ENCODE data around the gene ETFDH. TPM values are rescaled to one million over a fixed set of nuclear protein-coding genes. Genes with fewer than 3 reads are reported as not detected.

Gene ETFDH
- total RNA-seq, 1 experiment from 2014 or later: 12.4 TPM

DNA sequence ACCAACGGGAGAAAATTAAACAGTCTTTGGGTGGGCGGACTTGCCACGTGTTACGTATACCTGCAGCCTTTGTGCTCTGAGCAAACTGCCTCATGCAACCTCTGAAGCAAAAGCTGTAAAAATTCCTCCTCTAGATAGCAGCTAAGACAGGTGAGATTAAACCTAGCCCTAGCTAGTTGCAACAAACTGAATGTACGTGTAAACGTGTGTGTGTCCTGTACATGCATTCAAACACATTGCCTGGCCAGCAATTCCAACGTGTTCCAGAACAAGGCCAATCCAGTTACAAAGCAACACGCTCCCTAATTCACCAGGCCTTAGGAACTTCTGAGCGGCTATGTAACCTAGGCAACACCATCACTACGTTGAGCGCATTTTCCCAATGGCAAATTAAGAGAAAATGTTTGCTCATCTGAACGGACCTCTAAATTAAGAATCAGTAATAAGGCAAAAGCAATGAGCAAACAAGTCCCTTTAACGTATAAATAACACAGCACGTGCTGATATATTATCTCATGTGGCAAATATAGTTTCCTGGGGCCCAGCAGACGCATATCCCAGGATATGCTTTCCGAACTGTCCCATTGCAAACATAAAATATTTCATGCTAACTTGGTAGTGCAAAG lies 50.3 kb downstream of the ETFDH start (continued):
- TF ChIP-seq MXD4 (CRISPR knock-in tag; IDR thresholded peaks at IDR 0.05; ENCODE audit: borderline replicate concordance) (no peak), ZNF138 (CRISPR knock-in tag; conservative IDR thresholded peaks at IDR 0.05) (no peak), NR2C2 (CRISPR knock-in tag; IDR thresholded peaks at IDR 0.05) (no peak)
- TF ChIP-seq, protein P1, sequence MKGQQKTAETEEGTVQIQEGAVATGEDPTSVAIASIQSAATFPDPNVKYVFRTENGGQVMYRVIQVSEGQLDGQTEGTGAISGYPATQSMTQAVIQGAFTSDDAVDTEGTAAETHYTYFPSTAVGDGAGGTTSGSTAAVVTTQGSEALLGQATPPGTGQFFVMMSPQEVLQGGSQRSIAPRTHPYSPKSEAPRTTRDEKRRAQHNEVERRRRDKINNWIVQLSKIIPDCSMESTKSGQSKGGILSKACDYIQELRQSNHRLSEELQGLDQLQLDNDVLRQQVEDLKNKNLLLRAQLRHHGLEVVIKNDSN (CRISPR knock-in tag; IDR thresholded peaks at IDR 0.05): no peak
- TF ChIP-seq, protein P2, sequence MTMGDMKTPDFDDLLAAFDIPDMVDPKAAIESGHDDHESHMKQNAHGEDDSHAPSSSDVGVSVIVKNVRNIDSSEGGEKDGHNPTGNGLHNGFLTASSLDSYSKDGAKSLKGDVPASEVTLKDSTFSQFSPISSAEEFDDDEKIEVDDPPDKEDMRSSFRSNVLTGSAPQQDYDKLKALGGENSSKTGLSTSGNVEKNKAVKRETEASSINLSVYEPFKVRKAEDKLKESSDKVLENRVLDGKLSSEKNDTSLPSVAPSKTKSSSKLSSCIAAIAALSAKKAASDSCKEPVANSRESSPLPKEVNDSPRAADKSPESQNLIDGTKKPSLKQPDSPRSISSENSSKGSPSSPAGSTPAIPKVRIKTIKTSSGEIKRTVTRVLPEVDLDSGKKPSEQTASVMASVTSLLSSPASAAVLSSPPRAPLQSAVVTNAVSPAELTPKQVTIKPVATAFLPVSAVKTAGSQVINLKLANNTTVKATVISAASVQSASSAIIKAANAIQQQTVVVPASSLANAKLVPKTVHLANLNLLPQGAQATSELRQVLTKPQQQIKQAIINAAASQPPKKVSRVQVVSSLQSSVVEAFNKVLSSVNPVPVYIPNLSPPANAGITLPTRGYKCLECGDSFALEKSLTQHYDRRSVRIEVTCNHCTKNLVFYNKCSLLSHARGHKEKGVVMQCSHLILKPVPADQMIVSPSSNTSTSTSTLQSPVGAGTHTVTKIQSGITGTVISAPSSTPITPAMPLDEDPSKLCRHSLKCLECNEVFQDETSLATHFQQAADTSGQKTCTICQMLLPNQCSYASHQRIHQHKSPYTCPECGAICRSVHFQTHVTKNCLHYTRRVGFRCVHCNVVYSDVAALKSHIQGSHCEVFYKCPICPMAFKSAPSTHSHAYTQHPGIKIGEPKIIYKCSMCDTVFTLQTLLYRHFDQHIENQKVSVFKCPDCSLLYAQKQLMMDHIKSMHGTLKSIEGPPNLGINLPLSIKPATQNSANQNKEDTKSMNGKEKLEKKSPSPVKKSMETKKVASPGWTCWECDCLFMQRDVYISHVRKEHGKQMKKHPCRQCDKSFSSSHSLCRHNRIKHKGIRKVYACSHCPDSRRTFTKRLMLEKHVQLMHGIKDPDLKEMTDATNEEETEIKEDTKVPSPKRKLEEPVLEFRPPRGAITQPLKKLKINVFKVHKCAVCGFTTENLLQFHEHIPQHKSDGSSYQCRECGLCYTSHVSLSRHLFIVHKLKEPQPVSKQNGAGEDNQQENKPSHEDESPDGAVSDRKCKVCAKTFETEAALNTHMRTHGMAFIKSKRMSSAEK (CRISPR knock-in tag; IDR thresholded peaks at IDR 0.05; ENCODE audit: borderline replicate concordance): no peak
- TF ChIP-seq, protein P3, sequence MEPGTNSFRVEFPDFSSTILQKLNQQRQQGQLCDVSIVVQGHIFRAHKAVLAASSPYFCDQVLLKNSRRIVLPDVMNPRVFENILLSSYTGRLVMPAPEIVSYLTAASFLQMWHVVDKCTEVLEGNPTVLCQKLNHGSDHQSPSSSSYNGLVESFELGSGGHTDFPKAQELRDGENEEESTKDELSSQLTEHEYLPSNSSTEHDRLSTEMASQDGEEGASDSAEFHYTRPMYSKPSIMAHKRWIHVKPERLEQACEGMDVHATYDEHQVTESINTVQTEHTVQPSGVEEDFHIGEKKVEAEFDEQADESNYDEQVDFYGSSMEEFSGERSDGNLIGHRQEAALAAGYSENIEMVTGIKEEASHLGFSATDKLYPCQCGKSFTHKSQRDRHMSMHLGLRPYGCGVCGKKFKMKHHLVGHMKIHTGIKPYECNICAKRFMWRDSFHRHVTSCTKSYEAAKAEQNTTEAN (CRISPR knock-in tag; IDR thresholded peaks at IDR 0.05): no peak

DNA sequence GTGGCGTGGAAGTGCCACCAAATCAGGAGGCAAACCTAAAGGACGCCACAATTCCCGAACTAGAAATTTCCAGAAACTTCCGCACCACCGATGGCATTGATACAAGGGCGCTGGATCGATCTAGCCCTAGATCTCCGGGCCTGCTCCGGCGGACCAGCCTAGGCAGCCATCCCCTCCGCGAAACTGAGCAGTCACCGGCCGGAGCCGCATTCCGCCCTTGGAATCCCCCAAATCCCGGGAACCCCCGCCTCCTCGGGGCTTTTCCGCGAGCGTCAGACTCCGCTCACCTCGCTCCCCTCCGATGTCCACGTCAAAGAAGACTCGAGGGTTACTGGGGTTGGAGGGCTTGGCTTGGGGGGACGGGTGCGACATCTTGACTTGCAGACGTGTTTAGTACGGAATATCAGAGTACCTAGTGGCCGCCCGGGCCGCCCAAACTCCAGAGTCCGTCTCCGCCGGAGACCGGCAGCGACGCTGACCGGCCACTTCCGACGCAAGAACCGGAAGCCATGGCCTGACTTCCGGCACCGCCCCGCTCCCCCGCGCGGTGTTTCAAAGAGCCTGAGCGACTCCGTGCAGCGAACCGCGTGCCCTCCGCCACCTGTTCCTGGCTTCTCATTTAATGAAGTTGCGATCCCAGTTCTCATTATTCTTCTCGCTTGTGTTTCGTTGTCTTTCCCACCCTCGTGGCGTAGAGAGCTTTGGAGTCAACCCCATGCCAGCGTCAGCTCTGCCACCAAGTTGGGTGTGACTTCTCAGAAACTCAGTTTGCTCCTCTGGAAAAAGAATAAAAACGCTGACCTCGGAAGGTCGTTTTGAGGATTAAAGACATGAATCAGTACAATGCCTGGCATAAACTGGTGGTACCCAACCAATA lies 51.1 kb downstream of the ETFDH start, which contains the start of gene PPID:
PPID (minus strand) TSS at position 480 of the 877 bp plus-strand sequence; CDS start at position 372, 108 bp downstream.
- H3K9me3 Mint-ChIP-seq: no peaks in the 10 kb centered on the region
- DNase-seq (ENCODE audit: low spot score): peak; percentile 83
- H3K4me1 Mint-ChIP-seq: peaks cover 15% of the 10 kb centered on the region
- peaks cover 7% of the 10 kb centered on the region for H3K27me3 Mint-ChIP-seq (ENCODE audit: low read depth)
- CTCF ChIA-PET: no interaction called here
- H3K27ac Mint-ChIP-seq: peak within 1 kb of the TSS; percentile 98
- ATAC-seq: peak; percentile 86
- peaks cover 34% of the 10 kb centered on the region for H3K36me3 Mint-ChIP-seq
- POLR2A ChIA-PET: no interaction called here
- H3K4me3 Mint-ChIP-seq: peak within 1 kb of the TSS; percentile 94
- TF ChIP-seq, protein P4, sequence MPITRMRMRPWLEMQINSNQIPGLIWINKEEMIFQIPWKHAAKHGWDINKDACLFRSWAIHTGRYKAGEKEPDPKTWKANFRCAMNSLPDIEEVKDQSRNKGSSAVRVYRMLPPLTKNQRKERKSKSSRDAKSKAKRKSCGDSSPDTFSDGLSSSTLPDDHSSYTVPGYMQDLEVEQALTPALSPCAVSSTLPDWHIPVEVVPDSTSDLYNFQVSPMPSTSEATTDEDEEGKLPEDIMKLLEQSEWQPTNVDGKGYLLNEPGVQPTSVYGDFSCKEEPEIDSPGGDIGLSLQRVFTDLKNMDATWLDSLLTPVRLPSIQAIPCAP (CRISPR knock-in tag; IDR thresholded peaks at IDR 0.05): peak; percentile 82
- TF ChIP-seq NR3C1 (CRISPR knock-in tag; conservative IDR thresholded peaks at IDR 0.05; ENCODE audit: low read depth) (0 out of 2 replicates have a peak, but pooled peaks have one; percentile 49), ETV6 (CRISPR knock-in tag; IDR thresholded peaks at IDR 0.05) (peak; percentile 93), SMAD4 (CRISPR knock-in tag; IDR thresholded peaks at IDR 0.05) (no peak), SP1 (CRISPR knock-in tag; conservative IDR thresholded peaks at IDR 0.05) (0 out of 2 replicates have a peak, but pooled peaks have one; percentile 30), JUN (CRISPR knock-in tag; IDR thresholded peaks at IDR 0.05) (0 out of 2 replicates have a peak, but pooled peaks have one; percentile 63)
- TF ChIP-seq, protein P1 (CRISPR knock-in tag; IDR thresholded peaks at IDR 0.05): peak; percentile 68; the same call in 1 of the 2 replicates
- TF ChIP-seq, protein P5, sequence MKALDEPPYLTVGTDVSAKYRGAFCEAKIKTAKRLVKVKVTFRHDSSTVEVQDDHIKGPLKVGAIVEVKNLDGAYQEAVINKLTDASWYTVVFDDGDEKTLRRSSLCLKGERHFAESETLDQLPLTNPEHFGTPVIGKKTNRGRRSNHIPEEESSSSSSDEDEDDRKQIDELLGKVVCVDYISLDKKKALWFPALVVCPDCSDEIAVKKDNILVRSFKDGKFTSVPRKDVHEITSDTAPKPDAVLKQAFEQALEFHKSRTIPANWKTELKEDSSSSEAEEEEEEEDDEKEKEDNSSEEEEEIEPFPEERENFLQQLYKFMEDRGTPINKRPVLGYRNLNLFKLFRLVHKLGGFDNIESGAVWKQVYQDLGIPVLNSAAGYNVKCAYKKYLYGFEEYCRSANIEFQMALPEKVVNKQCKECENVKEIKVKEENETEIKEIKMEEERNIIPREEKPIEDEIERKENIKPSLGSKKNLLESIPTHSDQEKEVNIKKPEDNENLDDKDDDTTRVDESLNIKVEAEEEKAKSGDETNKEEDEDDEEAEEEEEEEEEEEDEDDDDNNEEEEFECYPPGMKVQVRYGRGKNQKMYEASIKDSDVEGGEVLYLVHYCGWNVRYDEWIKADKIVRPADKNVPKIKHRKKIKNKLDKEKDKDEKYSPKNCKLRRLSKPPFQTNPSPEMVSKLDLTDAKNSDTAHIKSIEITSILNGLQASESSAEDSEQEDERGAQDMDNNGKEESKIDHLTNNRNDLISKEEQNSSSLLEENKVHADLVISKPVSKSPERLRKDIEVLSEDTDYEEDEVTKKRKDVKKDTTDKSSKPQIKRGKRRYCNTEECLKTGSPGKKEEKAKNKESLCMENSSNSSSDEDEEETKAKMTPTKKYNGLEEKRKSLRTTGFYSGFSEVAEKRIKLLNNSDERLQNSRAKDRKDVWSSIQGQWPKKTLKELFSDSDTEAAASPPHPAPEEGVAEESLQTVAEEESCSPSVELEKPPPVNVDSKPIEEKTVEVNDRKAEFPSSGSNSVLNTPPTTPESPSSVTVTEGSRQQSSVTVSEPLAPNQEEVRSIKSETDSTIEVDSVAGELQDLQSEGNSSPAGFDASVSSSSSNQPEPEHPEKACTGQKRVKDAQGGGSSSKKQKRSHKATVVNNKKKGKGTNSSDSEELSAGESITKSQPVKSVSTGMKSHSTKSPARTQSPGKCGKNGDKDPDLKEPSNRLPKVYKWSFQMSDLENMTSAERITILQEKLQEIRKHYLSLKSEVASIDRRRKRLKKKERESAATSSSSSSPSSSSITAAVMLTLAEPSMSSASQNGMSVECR (CRISPR knock-in tag; IDR thresholded peaks at IDR 0.05; ENCODE audit: borderline replicate concordance): peak; percentile 42
- TF ChIP-seq, protein P6, sequence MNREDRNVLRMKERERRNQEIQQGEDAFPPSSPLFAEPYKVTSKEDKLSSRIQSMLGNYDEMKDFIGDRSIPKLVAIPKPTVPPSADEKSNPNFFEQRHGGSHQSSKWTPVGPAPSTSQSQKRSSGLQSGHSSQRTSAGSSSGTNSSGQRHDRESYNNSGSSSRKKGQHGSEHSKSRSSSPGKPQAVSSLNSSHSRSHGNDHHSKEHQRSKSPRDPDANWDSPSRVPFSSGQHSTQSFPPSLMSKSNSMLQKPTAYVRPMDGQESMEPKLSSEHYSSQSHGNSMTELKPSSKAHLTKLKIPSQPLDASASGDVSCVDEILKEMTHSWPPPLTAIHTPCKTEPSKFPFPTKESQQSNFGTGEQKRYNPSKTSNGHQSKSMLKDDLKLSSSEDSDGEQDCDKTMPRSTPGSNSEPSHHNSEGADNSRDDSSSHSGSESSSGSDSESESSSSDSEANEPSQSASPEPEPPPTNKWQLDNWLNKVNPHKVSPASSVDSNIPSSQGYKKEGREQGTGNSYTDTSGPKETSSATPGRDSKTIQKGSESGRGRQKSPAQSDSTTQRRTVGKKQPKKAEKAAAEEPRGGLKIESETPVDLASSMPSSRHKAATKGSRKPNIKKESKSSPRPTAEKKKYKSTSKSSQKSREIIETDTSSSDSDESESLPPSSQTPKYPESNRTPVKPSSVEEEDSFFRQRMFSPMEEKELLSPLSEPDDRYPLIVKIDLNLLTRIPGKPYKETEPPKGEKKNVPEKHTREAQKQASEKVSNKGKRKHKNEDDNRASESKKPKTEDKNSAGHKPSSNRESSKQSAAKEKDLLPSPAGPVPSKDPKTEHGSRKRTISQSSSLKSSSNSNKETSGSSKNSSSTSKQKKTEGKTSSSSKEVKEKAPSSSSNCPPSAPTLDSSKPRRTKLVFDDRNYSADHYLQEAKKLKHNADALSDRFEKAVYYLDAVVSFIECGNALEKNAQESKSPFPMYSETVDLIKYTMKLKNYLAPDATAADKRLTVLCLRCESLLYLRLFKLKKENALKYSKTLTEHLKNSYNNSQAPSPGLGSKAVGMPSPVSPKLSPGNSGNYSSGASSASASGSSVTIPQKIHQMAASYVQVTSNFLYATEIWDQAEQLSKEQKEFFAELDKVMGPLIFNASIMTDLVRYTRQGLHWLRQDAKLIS (CRISPR knock-in tag; IDR thresholded peaks at IDR 0.05; ENCODE audit: borderline replicate concordance): 0 out of 2 replicates have a peak, but pooled peaks have one; percentile 36
- TF ChIP-seq, protein P7, sequence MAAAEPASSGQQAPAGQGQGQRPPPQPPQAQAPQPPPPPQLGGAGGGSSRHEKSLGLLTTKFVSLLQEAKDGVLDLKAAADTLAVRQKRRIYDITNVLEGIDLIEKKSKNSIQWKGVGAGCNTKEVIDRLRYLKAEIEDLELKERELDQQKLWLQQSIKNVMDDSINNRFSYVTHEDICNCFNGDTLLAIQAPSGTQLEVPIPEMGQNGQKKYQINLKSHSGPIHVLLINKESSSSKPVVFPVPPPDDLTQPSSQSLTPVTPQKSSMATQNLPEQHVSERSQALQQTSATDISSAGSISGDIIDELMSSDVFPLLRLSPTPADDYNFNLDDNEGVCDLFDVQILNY (CRISPR knock-in tag; IDR thresholded peaks at IDR 0.05): peak; percentile 49; the same call in 1 of the 2 replicates

Measured in WTC11 (cell line).